HFF-Myc (cell line): ENCODE data around the gene CMIP.
A peak's percentile ranks its signal among the peaks of the same experiment; 100 is the strongest.
"Not testable (repeated sequence)": the region's sequence is repeated elsewhere in the genome, so short reads cannot be mapped to it uniquely, and the experiment has no call there.

ENCODE experiments used
- DNase-seq: peaks from one replicate; pipeline ENCODE4 v3.0.0-alpha.2; 2011; ENCODE audit warnings: low read depth; ENCODE audit errors: extremely low read depth
- H3K4me3 ChIP-seq: replicated peaks from 2 replicates; pipeline ENCODE4 v1.5.1; 2011; ENCODE audit warnings: low read depth, mild to moderate bottlenecking, control low read depth, low read length
- TF ChIP-seq, protein P1 (sequence below): IDR thresholded peaks from 2 replicates; pipeline ENCODE4 v1.5.1; 2012; ENCODE audit warnings: mild to moderate bottlenecking, low read depth, low read length, control low read depth; ENCODE audit errors: missing control alignments

The CMIP gene

GRCh38 chr16:81401035-81401950 is 43.3 kb upstream of the CMIP start:
- no peak for DNase-seq
- no peak overlapping the region for H3K4me3 ChIP-seq
- TF ChIP-seq, protein P1, sequence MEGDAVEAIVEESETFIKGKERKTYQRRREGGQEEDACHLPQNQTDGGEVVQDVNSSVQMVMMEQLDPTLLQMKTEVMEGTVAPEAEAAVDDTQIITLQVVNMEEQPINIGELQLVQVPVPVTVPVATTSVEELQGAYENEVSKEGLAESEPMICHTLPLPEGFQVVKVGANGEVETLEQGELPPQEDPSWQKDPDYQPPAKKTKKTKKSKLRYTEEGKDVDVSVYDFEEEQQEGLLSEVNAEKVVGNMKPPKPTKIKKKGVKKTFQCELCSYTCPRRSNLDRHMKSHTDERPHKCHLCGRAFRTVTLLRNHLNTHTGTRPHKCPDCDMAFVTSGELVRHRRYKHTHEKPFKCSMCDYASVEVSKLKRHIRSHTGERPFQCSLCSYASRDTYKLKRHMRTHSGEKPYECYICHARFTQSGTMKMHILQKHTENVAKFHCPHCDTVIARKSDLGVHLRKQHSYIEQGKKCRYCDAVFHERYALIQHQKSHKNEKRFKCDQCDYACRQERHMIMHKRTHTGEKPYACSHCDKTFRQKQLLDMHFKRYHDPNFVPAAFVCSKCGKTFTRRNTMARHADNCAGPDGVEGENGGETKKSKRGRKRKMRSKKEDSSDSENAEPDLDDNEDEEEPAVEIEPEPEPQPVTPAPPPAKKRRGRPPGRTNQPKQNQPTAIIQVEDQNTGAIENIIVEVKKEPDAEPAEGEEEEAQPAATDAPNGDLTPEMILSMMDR, result no peak

DNA sequence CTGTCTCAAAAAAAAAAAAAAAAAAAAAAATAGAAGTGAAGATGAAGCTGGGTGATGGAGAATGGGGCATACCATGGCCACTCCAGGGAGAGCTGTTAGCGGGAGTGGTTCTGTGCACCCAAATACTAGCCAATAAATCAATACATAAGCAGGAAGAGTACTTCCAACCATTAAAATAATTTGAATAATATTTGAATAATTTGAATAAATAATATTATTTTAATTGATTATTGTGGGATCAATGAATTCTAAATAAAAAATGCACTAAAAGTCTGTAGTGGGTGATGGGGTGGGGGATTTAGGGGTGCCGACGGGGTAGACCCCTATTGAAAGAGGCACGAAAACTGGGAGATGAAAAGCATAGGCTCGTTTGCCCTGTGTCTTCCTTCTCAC is 41.4 kb upstream of the CMIP start:
- DNase-seq, result no peak
- TF ChIP-seq, protein P1, result no peak
- no peak overlapping the region for H3K4me3 ChIP-seq

DNA sequence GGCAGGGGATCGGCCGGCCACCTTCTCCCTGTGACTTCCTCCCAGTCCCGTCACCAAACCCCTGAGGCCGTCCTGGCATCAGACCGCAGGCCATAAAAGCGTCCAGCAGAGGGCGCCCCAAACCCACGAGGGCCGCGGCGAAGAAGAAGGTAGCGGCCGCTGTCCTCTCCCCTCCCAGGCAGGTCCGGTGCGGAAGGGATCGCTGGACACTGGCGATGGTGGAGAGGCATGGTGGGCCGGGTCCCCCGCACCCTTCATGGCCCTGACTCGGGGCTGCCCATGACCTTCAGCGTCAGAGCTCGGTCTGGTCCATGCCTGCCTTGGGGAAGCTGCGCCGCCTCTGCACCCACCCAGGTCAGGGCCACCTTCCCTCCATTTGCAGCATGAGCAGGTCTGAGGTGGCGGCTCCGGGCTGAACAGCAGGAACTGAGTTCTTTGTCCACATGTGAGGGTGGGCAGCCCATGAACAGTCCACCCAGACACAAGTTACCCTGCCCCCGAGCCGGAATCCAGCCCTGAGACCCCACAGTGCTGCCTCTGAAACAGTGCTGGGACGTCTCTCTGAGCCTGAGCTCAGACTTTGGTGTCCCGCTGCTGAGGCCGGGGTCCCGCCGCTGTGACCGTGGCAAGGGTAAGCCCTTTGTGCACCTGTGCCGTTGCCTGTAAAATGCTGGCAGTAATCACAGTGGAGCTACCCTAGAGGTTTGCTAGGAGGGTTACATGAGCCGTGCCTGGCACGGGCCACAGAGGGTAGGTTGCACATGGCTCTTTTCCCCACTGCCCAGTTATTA is 40.8 kb upstream of the CMIP start:
- H3K4me3 ChIP-seq, result no peak overlapping the region

DNA sequence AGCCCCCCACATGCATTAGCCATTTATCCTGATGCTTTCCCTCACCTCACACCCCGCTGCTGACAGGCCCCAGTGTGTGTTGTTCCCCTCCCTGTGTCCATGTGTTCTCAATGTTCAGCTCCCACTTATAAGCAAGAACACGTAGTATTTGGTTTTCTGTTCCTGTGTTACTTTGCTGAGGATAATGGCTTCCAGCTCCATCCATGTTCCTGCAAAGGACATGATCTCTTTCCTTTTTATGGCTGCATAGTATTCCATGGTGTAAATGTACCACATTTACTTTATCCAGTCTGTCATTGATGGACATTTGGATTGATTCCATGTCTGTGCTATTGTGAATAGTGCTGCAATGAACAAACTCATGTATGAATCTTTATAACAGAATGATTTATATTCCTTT is 39.6 kb upstream of the CMIP start:
- H3K4me3 ChIP-seq, DNase-seq: not testable (repeated sequence)

More for the DNA sequence above, 40.8 kb upstream of the CMIP start:
- TF ChIP-seq, protein P1, result peak; percentile 82
- no peak for DNase-seq

DNA sequence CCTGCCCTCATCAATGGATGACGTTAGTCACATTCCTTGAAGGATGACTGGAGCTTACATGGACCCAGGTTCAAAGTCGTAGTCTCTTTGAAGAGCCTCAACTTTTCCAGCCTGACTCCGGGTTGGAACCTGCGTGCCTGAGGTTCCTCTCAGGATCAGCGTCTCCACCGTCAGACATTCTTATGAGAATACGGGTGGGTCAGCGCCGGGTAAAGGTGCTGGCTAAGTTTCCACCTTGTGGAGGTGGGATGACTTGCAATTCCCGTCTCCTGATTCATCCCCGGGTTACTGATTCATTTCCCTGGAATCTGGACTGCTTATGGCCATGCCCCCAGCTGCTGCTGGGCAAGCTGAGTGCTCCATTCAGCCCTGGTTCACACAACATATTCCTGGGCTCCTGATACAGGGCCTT is 38.9 kb upstream of the CMIP start:
- peak; percentile 59 for DNase-seq
- H3K4me3 ChIP-seq, result no peak overlapping the region
- TF ChIP-seq, protein P1, result no peak

DNA sequence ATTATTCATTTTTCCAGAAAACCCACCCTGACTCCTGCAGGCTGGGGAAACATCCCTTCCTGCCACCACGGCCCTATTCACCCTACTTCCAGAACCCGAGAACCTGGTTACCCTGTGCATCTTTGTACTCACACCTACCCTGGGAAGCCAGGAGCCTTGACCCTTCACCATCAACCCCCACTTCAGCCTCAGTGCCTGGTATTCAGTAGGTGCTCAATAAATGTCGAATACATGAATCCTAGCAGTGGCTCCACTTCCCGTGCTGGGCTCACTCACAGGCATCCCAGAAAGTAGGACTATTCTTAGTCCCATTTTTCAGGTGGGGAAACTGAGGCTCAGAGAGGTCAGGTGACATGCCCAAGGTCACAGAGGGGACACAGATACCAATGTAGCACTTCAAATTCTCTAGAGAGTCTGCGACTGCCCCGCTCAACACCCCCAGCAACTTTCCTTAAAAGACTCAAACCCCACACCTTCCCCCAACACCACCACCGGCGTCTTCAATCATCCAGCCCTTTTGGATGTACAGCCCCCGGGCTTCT is 36.1 kb upstream of the CMIP start:
- no peak overlapping the region for H3K4me3 ChIP-seq
- DNase-seq, result no peak

More for the DNA sequence above, 36.1 kb upstream of the CMIP start:
- TF ChIP-seq, protein P1, result no peak
